Neutrophil (primary cell): ENCODE data around the gene PRDM12.

Experiments used
- H3K27ac ChIP-seq: fragments of 200-600 bp; sonication (generic); 2 replicates; pipeline ENCODE4 v1.5.1; 2016; ENCODE audit warnings: mild to moderate bottlenecking, moderate library complexity
- H3K27me3 ChIP-seq: fragments of 200-600 bp; sonication (generic); 2 replicates; pipeline ENCODE4 v1.6.0; 2016; ENCODE audit warnings: mild to moderate bottlenecking
- H3K36me3 ChIP-seq: fragments of 200-600 bp; sonication (generic); 2 replicates; pipeline ENCODE4 v1.5.1; 2017
- H3K4me1 ChIP-seq, 2 experiments: fragments of 200-600 bp in 1 of 2; sonication (generic) in 1 of 2; 1 replicate in 1 of 2; 2 replicates in 1 of 2; pipeline versions ENCODE4 v1.5.1 to v1.6.1; 2013 to 2016; ENCODE audit warnings: low read depth in 1 of 2, low read length in 1 of 2, mild to moderate bottlenecking in 1 of 2, moderate library complexity in 1 of 2; ENCODE audit not compliant: control insufficient read depth in 1 of 2, insufficient read depth in 1 of 2
- H3K4me3 ChIP-seq, 2 experiments: fragments of 200-600 bp in 1 of 2; sonication (generic) in 1 of 2; 1 replicate in 1 of 2; 2 replicates in 1 of 2; pipeline ENCODE4 v1.5.1; 2013 to 2016; ENCODE audit warnings: low read depth in 1 of 2, low read length in 1 of 2, mild to moderate bottlenecking in 1 of 2, moderate library complexity in 1 of 2
- H3K9me3 ChIP-seq: fragments of 200-600 bp; sonication (generic); 2 replicates; pipeline ENCODE4 v1.5.1; 2016
- TF ChIP-seq, protein P1 (sequence below): fragments of 200-600 bp; sonication (generic); IDR thresholded peaks from 2 replicates; pipeline ENCODE4 v1.5.1; 2016; ENCODE audit warnings: antibody characterized with exemption

PRDM12 gene

GRCh38 chr9:130696139-130696650, 31.8 kb downstream of the PRDM12 start:
- Histone ChIP-seq H3K27me3 (peaks cover 5% of the 10 kb centered on the region), H3K4me3 (no peak overlapping the region), H3K4me1 (peaks cover 15 to 17% of the 10 kb centered on the region in 2 experiments), H3K36me3 (peaks cover 44% of the 10 kb centered on the region), H3K9me3 (no peaks in the 10 kb centered on the region), H3K27ac (no peak overlapping the region)
- TF ChIP-seq, protein P1, sequence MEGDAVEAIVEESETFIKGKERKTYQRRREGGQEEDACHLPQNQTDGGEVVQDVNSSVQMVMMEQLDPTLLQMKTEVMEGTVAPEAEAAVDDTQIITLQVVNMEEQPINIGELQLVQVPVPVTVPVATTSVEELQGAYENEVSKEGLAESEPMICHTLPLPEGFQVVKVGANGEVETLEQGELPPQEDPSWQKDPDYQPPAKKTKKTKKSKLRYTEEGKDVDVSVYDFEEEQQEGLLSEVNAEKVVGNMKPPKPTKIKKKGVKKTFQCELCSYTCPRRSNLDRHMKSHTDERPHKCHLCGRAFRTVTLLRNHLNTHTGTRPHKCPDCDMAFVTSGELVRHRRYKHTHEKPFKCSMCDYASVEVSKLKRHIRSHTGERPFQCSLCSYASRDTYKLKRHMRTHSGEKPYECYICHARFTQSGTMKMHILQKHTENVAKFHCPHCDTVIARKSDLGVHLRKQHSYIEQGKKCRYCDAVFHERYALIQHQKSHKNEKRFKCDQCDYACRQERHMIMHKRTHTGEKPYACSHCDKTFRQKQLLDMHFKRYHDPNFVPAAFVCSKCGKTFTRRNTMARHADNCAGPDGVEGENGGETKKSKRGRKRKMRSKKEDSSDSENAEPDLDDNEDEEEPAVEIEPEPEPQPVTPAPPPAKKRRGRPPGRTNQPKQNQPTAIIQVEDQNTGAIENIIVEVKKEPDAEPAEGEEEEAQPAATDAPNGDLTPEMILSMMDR = no peak

GRCh38 chr9:130696996-130697395, 32.6 kb downstream of the PRDM12 start:
- no peak overlapping the region for H3K4me3 ChIP-seq
- H3K4me1 ChIP-seq = peaks cover 15 to 17% of the 10 kb centered on the region in 2 experiments
- H3K36me3 ChIP-seq = peaks cover 47% of the 10 kb centered on the region
- H3K9me3 ChIP-seq = no peaks in the 10 kb centered on the region
- H3K27ac ChIP-seq = no peak overlapping the region
- TF ChIP-seq, protein P1 = no peak
- H3K27me3 ChIP-seq = no peaks in the 10 kb centered on the region

GRCh38 chr9:130698514-130698913, 34.1 kb downstream of the PRDM12 start:
- no peak overlapping the region for H3K4me3 ChIP-seq
- TF ChIP-seq, protein P1 = no peak
- H3K36me3 ChIP-seq = peaks cover 62% of the 10 kb centered on the region
- H3K27me3 ChIP-seq = no peaks in the 10 kb centered on the region
- peaks cover 8 to 9% of the 10 kb centered on the region in 2 experiments for H3K4me1 ChIP-seq
- H3K27ac ChIP-seq = no peak overlapping the region
- no peaks in the 10 kb centered on the region for H3K9me3 ChIP-seq

GRCh38 chr9:130699047-130699446, 34.7 kb downstream of the PRDM12 start:
- Histone ChIP-seq H3K36me3 (peaks cover 67% of the 10 kb centered on the region), H3K27ac (no peak overlapping the region), H3K27me3 (no peaks in the 10 kb centered on the region), H3K9me3 (no peaks in the 10 kb centered on the region), H3K4me3 (no peak overlapping the region), H3K4me1 (peaks cover 5% of the 10 kb centered on the region in 2 experiments)
- TF ChIP-seq, protein P1 = no peak

DNA sequence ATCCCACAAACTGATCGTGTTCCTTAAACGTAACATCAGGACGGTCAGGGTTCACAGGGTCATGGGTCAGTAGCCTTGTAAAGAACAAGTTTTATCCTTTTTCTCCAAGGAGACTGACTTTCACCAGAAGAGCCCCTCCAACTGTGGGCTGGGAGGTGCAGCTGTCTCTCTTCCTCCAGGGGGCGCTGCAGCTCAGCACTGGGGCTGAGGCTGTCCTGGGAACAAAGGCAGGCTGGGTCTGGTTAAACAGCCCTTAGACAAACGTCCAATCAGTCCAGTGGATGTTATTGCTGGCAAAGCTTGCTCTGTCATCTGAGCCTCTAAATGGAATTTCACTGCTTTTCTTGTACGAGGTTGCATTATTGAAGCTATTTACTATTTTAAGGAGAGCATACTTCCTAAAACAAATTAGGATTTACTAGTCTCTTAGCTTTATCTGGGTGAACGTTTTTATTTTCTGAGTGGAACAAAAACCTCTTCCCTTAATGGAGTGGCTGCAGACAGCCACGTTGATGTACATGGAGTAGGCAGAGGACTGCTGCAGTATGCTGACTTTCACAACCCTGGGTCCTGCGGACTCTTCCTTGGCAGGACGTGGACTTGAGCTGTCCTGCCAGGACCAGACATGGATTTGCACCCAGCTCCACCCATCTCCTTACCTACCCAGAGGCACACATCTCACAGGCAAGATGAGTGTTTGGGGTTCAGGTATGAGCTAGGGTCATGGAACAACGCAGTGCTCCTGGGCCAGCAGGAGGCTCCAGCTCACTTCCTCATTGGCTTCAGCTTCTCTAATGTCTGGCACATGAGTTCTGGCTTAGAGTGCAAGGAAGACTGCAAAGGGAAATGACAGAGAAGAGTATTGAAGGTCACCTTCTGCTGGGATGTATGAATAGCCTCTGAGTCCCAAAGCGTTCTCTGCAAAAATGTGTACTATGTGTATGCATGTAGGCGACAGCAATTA, 36.9 kb downstream of the PRDM12 start:
- H3K27me3 ChIP-seq = no peaks in the 10 kb centered on the region
- H3K4me3 ChIP-seq = no peak overlapping the region
- no peaks in the 10 kb centered on the region for H3K9me3 ChIP-seq
- H3K27ac ChIP-seq = no peak overlapping the region
- no peaks in the 10 kb centered on the region for H3K4me1 ChIP-seq
- TF ChIP-seq, protein P1 = peak; percentile 73
- H3K36me3 ChIP-seq = peaks cover 70% of the 10 kb centered on the region
